Hepatocyte (in vitro differentiated cells): Measurements from ENCODE around the gene BHLHE23.

Source experiments
- CTCF ChIP-seq: fragments of 200-600 bp; sonication (generic); IDR thresholded peaks from 2 replicates; pipeline ENCODE4 v1.5.1; 2016; ENCODE audit warnings: antibody characterized with exemption, mild to moderate bottlenecking; ENCODE audit not compliant: poor library complexity
- EZH2 ChIP-seq: fragments of 200-600 bp; sonication (generic); IDR thresholded peaks from 2 replicates; pipeline ENCODE4 v1.6.1; 2016; ENCODE audit warnings: antibody characterized with exemption, mild to moderate bottlenecking, borderline replicate concordance
- EZH2phosphoT487 ChIP-seq: fragments of 200-600 bp; sonication (generic); IDR thresholded peaks from one replicate; pipeline ENCODE4 v1.6.1; 2018; ENCODE audit warnings: antibody characterized with exemption, mild to moderate bottlenecking, low read depth, moderate library complexity; ENCODE audit not compliant: unreplicated experiment, severe bottlenecking

- TF ChIP-seq CTCF (no peak), EZH2 (no peak), EZH2phosphoT487 (no peak)
Observed at GRCh38 chr20:63045401-63045800, 38.6 kb upstream of the BHLHE23 start.
